ENCODE measurements around the gene OPN4.

- TF ChIP-seq POLR2AphosphoS5 (IDR thresholded peaks at IDR 0.05; ENCODE audit: low read depth, low read length) (no peak), TAF1 (IDR thresholded peaks at IDR 0.05; ENCODE audit: borderline replicate concordance, low read depth, low read length) (no peak)
These were observed 8.6 kb downstream of the OPN4 start for GRCh38 chr10:86663046-86663345.
